GM21723 (cell line): ENCODE measurements around the gene LIPF.
"Not testable (repeated sequence)": the region's sequence is repeated elsewhere in the genome, so short reads cannot be mapped to it uniquely, and the experiment has no call there.

Experiments
- ATAC-seq: cut with Tn5 transposase; IDR thresholded peaks from one replicate; pipeline ENCODE4 v1.9.1; 2021; ENCODE audit warnings: mild to moderate bottlenecking, moderate library complexity; ENCODE audit not compliant: unreplicated experiment

The LIPF gene

GRCh38 chr10:88664142-88664541, at the start of gene LIPF:
Gene LIPF, plus strand, starts transcription at chr10:88664442. Its CDS starts 2,856 bp downstream, at chr10:88667298.
- no peak for ATAC-seq

- ATAC-seq, result no peak
These were observed 47.8 kb upstream of the LIPF start for GRCh38 chr10:88616250-88616977.

- no peak for ATAC-seq
These were observed 46.4 kb upstream of the LIPF start for GRCh38 chr10:88617772-88618300.

GRCh38 chr10:88618496-88618895, 45.7 kb upstream of the LIPF start:
- no peak for ATAC-seq

GRCh38 chr10:88620441-88620840, 43.8 kb upstream of the LIPF start:
- ATAC-seq, result no peak

- ATAC-seq, result no peak
These were observed 40.4 kb upstream of the LIPF start for GRCh38 chr10:88623835-88624234.

- no peak for ATAC-seq
These were observed 39.4 kb upstream of the LIPF start for GRCh38 chr10:88624840-88625239.

- ATAC-seq, result no peak
These were observed 24.1 kb upstream of the LIPF start for GRCh38 chr10:88640186-88640585.

- ATAC-seq, result no peak
These were observed 22.0 kb upstream of the LIPF start for GRCh38 chr10:88642209-88642608.

- no peak for ATAC-seq
These were observed 21.3 kb upstream of the LIPF start for GRCh38 chr10:88642963-88643362.

- no peak for ATAC-seq
These were observed 17.1 kb upstream of the LIPF start for GRCh38 chr10:88647061-88647615.

GRCh38 chr10:88651101-88651551, 13.1 kb upstream of the LIPF start:
- ATAC-seq, result no peak

- no peak for ATAC-seq
These were observed 11.6 kb upstream of the LIPF start for GRCh38 chr10:88652616-88653015.

GRCh38 chr10:88657901-88658300, 6.3 kb upstream of the LIPF start:
- ATAC-seq, result no peak

GRCh38 chr10:88659725-88660597, 4.3 kb upstream of the LIPF start:
- ATAC-seq, result no peak

- ATAC-seq, result no peak
These were observed 3.7 kb upstream of the LIPF start for GRCh38 chr10:88660598-88660884.

GRCh38 chr10:88661018-88661417, 3.2 kb upstream of the LIPF start:
- ATAC-seq, result no peak

GRCh38 chr10:88661577-88661976, 2.7 kb upstream of the LIPF start:
- no peak for ATAC-seq

GRCh38 chr10:88663153-88663552, 1.1 kb upstream of the LIPF start:
- ATAC-seq, result not testable (repeated sequence)

GRCh38 chr10:88668465-88668864, 4.2 kb downstream of the LIPF start:
- ATAC-seq, result no peak

- peak; percentile 69 for ATAC-seq
These were observed 6.3 kb downstream of the LIPF start for GRCh38 chr10:88670497-88670896.

- no peak for ATAC-seq
These were observed 7.8 kb downstream of the LIPF start for GRCh38 chr10:88672041-88672440.
